ENCODE data around the gene SHOX.

Gene SHOX

DNA sequence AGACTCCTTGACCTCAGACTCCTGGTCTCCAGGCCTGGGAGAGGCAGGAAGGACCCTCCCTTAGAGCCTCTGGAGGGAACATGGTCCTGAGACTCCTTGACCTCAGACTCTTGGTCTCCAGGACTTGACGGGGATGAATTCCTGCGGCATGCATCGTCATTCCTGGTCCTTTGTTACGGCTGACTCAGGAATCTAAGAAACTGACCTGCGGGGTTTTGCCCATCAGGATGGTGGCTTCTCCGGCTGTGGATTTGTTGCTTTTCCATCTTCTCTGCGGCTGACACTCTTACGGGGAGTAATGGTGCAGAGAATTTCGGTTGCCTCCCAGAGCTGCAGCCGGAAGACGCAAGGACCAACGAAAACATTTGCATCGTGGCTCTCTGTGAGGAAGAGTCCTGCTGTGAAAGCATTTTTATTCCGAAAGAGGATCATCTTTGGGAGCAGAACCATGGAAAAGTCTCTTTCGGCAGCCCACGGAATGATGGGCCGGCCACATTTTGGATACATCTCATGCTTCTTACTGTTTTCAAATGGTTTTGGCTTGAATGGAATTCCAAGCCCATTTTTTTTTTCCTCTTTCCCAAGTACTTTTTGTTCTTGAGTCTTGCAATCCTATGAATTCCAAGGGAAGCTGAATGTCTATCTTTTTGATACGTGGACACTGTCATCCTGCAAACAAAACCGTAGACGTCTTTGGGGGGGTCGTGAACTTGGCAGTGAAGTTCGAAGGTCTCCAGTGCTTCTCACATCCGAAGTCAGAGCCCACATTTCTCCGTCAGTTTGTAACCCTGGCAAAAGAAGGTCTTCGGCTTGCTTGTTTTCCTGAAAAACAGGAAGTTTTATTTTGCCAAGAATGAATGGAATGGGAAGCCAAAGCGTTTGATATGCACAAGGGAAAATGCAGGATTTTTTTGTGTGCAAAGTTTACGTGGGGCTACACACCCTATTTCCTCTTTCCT, 36.5 kb downstream of the SHOX start:
- no peak for DNase-seq (ENCODE audit: low read depth in 3 of 3)

DNA sequence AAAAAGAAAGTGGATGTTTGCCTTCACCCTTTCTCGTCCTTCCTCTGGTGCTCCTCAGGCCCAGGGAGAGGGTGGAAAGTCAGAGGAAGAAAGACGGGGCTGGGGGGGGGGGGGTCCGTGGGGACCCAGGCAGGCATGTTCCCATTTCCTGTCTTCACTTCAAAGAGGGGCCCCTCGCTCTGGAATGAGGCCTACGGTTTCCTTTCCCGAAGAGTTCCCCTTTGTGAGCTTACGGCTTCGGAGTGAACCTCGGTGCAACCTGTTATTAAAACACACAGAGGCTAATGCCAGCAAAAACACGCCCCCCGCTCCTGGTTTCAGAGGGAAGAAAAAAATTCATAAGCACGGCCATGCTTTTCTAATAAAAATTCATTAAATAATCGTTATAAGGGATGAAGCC, 40.1 kb downstream of the SHOX start:
- no peak for DNase-seq (ENCODE audit: low read depth in 3 of 3)

DNA sequence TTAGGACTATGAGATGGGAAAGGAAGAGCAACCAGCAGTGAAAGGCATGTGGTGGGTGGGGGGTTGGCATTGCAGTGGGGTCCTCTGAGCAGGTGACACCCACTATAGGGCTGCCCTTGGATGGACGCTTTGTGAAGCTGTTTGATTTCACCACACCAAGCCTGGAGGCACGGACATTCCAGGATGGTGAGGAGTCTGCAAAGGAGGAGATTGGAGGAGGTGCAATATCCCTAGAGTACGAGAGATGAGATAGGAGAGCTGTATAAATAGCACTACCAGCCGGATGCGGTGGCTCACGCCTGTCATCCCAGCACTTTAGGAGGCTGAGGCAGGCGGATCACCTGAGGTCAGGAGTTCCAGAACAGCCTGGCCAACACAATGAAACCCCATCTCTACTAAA, 42.3 kb downstream of the SHOX start:
- no peak for DNase-seq (ENCODE audit: low read depth in 3 of 3)

DNA sequence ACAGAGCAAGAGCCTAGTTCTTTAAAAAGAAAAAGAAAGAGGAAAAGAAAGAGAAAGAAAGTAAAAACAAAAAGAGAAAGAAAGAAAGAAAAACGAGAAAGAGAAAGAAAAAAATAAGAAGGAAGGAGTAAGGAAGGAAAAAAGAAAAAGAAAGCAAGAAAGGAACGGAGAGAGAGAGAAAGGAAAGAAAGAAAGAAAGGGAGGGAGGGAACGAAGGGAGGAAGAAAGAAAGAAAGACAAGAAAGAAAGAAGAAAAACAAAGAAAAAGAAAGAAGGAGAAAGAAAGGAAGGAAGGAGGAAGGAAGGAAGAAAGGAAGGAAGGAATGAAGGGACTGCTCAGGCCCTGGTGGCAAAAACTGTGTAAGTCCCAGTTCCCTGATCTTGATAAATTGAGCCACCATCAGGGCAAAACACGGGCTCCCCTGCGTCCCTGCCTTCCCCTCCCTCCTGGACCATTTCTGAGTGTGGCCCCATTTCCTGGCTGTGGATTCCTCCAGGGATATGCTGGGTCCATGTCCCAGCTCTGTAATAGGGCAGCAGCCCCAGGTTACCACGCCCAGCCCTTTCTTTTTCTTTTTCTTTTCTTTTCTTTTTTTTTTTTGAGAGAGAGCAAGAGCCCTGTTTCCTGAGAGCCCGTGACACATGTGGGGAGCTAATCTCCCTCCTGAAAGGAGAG, 44.8 kb downstream of the SHOX start:
- DNase-seq (ENCODE audit: low read depth in 3 of 3) = no peak

DNA sequence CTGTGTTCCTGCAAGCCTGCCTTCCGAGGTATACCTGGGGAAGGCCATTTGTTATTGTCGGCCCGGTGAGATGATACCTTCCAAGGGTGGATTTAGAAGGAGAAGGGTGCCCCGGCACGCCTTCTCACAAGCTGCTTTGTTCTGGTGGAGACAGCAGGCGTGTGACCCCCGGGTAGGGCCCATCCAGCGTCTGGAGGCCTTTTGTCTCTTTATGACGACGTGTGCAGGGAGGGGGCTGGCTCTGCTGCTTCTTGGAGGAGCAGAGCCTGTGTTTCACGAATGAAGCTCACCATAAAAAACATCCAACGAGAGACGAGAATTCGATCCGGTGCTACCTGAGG, 45.3 kb downstream of the SHOX start:
- no peak for DNase-seq (ENCODE audit: low read depth in 3 of 3)

DNA sequence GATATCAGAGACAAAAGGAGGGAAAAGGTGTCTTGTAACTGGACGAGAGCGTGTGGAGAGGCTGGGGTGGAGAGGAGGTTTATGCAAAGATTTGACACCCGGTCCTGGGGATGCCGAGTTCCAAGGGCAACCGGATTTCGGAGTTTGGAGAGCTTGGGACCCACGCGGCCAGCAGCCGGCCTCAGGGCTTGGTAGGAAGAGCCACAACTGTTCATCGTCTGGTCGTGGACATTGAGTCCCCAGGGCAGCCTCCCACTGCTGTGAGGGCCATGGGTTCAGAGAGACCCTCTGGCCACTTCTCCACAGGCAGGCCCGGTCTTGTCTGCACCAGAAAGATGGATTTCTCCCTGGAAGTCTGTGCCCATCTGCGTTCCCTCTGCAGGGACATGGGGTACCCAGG, 46.8 kb downstream of the SHOX start:
- DNase-seq (ENCODE audit: low read depth in 3 of 3) = no peak

DNA sequence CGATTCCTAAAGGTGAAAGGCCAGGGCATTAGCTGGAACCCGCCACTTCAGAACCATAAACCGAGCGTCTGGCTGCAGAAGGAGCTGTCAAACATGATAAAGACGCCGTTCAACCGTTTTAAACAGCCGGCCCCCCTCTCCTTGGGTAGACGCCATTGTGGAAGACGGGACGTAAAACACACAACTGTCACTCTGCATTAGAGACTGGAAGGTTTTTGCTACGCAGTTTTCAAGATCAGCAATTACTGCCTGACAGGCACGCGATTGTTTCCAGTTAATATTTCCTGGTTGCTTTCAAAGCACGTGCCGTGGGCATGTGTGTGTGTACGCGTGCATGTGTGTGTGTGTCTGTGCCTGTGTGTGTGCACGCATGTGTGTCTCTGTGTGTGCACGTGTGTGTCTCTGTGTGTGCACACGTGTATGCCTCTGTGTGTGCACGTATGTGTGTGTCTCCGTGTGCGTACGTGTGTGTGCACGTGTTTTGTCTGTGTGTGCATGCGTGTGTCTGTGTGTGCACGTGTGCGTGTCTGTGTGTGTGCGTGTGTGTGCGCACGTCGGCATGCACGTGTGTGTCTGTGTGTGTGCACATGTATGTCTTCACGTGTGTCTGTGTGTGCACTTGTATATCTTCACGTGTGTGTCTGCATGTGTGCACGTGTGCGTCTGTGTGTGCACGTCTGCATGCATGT, 48.8 kb downstream of the SHOX start:
- no peak for DNase-seq (ENCODE audit: low read depth in 3 of 3)

DNA sequence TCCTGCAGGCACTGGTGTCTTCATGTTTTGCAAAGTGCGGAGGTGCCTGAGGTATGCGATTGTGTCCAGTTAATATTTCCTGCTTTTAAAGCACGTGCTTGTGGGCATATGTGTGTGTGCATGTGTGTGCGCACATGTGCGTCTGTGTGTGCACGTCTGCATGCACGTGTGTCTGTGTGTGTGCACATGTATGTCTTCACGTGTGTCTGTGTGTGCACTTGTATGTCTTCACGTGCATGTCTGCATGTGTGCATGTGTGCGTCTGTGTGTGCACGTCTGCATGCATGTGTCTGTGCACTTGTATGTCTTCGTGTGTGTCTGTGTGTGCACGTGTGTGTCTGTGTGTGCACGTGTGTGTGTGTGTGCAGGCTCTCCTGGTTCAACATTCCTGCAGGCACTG, 49.5 kb downstream of the SHOX start:
- no peak for DNase-seq (ENCODE audit: low read depth in 3 of 3)

DNA sequence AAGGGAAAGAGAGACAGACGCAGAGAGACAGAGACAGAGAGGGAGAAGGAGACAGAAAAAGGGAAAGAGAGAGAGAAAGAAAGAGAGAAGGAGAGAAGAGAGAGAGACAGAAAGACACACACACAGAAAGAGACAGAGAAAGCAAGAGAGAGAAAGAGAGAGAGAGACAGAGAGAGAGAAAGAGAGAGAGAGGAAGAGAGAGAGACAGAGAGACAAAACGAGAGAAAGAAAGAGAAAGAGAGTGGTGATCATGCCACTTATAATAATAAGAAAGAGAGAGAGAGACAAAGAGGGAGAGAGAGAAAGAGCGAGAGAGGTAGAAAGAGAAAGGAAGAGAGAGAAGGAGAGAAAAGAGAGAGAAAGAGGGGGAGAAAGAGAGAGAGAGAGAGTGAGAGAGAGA, 51.4 kb downstream of the SHOX start:
- no peak for DNase-seq (ENCODE audit: low read depth in 3 of 3)

DNA sequence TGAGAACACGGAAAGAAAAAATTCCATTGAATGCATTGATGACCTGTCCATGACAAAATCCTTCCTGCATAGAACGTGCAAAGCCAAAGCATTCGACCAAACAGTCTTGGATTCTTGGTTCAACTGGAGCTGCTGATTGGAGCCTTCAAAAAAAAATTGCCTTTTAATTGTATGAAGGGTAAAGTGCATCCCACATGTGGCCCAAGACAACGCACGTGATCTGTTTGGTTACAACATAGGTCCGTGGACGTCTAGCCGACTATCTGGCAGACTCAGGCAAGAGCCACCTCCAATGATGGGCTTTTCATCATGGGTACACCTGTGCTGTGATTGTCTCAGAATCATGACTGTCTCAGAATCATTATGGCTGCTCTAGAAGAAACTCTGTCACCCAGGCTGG, 52.3 kb downstream of the SHOX start:
- DNase-seq (ENCODE audit: low read depth in 3 of 3) = no peak

DNA sequence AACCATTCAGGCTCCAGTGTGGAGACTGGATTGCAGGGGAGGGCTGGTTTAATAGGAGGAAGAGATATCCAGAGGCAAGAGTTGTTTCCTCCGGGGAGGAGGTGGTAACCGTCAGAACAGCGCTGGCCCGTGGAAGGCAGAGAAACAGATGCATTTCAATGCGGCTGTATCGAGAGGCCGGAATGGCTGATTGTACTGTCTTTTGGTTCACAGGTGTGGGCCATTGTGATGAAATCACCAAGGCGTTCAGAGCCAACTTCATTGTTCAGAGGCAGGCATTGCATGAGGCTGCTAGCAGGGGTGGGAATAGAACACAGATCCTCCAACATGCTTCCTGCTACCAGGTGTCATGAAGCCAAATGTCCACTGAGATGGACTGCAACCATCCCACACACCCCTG, 53.0 kb downstream of the SHOX start:
- DNase-seq (ENCODE audit: low read depth in 3 of 3) = no peak

DNA sequence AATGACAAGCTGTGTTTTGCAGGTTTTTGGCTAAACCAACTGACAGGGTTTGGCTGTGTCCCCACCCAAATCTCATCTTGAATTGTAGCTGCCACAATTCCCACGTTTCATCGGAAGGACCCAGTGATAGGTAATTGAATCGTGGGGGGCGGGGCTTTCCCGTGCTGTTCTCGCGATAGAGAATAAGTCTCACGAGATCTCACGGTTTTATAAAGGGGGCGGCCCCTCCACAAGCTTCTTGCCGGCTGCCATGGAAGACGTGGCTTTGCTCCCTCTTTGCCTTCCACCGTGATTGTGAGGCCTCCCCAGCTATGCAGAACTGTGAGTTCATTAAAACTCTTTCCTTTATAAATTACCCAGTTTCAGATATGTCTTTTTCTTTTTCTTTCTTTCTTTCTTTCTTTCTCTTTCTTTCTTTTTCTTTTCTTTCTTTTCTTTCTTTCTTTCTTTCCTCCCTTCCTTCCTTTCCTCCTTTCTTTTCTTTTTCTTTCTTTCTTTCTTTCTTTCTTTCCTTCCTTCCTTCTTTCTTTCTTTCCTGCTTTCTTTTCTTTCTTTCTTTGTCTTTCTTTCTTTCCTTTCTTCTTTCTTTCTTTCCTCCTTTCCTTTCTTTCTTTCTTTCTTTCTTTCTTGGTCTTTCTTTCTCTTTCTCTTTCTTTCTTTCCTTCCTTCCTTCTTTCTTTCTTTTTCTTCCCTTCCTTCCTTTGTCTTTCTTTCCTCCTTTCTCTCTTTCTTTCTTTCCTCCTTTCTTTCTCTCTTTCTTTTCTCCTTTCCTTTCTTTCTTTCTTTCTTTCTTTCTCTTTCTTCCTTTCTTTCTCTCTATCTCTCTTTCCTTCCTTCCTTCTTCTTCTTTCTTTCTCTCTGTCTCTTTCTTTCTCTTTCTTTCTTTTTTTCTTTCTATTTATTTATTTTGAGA, 54.8 kb downstream of the SHOX start:
- no peak for DNase-seq (ENCODE audit: low read depth in 3 of 3)

DNA sequence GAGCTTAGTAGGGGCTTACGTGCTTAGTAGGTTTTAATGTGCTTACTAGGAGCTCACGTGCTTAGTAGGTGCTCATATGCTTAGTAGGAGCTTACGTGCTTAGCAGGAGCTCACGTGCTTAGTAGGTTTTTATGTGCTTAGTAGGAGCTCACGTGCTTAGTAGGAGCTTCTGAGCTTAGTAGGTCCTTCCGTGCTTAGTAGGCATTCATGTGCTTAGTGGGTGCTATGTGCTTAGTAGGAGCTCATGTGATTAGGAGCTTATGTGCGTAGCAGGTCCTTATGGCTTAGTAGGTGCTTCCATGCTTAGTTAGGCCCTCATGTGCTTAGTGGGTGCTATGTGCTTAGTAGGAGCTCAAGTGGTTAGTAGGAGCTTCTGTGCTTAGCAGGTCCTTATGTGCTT, 59.4 kb downstream of the SHOX start:
- no peak for DNase-seq (ENCODE audit: low read depth in 3 of 3)

DNA sequence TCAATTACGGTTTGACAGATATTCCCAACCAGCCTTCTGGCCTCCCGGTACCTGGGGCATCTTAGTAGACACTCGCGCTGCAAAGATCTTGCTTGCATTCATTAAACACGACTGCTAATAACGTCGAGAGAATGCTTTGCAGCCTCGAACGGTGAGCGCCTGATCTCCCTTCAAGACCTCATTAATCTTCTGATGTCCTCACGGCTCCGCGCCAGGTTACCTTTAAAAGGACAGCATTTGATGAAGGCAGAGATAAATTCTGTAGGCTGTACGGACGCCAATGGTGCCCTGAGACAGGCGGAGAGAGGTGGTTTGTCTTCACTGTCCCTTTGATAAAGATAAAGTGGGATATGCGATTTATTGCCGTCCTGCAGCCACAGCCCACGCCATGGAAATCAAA, 64.2 kb downstream of the SHOX start:
- DNase-seq (ENCODE audit: low read depth in 3 of 3) = no peak

DNA sequence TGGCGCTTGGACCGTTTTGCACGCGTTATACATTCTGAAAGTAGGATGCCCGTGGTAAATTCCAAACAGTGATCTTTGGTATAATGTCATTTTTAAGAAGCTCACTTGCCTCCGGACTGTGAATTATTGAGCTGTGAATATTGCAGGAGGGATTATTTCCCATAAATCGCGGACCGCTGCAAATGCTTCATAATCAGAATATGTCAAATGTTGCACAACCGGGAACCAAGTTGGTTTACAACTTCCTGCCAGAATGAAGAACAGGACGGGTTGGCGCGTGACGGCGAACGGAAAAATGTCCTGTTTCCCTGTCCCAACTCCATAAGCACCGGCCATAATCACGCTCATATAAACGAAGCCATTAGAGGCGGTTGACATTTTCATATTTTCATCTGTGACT, 67.6 kb downstream of the SHOX start:
- no peak for DNase-seq (ENCODE audit: low read depth in 3 of 3)

DNA sequence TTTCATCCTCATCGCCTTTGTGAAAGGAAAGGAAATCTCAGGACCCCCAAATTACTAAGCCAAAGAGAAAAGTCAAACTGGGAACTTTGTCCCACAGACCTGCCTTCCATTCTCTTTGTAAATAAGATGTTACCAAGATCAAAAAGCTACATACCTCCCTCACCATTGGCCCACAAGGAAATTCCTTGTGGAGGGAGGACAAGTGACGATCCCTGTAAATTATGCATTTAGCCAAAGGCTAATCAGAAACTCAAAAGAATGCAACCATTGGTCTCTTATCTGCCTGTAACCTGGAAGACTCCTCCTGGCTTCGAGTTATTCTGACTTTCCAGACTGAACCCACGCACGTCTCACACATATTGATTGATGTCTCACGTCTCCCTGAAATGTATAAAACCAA, 70.3 kb downstream of the SHOX start:
- DNase-seq (ENCODE audit: low read depth in 3 of 3) = no peak

DNA sequence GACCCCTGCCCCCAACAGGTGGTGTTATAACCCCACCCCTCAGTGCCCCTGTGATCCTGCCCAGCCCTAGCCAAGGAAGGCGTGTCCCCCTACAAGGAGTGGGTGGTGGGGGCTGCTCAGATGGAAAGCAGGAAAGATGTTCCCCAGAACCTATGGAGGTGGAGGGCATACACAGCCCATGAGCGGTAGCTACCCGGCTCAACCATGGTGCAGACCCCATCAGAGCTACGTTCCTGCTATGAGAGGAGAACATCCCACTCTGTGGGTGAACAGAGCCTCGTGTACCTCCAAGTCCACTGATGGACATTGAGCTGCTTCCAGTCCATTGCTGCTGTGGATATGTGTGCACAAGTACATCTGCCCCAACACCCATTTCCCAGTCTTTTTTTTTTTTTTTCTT, 71.1 kb downstream of the SHOX start:
- no peak for DNase-seq (ENCODE audit: low read depth in 3 of 3)

DNA sequence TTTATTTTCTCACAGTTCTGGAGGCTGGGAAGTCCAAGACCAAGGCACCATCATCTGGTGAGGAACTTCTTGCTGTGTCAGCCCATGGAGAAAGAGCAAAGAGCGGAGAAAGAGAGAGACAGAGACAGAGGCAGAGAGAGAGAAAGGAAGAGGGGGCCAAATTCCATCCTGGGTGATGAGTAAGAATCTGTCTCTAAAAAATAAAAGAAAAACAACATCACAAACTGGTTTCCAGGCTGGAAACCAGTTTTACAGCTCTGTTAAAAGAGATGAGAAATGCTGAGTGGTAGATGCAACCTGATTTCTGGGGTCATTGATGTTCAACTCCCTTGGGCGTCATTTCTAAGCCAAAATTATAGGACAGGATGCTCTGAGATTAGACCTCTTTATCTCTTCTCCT, 72.9 kb downstream of the SHOX start:
- DNase-seq (ENCODE audit: low read depth in 3 of 3) = no peak

DNA sequence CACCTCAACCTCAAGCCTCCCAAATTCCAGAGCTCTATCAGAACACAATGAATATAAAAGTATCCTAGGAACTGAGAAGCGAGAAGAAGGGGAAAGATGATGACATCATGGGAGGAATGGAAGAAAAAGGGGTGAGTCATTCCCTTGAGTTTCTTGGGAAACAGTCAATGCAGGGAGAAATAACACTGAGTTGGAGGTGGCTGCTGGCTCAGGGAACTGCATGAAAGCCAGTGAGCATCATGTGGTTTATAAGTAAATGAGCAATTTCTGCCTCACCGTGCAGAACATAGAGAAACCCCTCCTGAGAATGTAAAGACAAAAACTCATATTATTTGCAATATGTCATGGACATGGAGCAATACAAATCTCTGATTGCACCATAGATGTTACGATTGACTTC, 73.3 kb downstream of the SHOX start:
- no peak for DNase-seq (ENCODE audit: low read depth in 3 of 3)

All from stimulated activated CD4-positive, alpha-beta T cell treated with anti-CD3 and anti-CD28 coated beads, TNF-alpha, amount 100 ng/mL, for 48 hours (primary cell).